PFSK-1 (cell line): ENCODE results near the gene UST.

ENCODE experiments used
- FOXP2 ChIP-seq: optimal IDR thresholded peaks from 2 replicates; pipeline ENCODE3; 2011; ENCODE audit warnings: borderline replicate concordance, control low read depth, inconsistent platforms; ENCODE audit not compliant: insufficient read depth; ENCODE audit errors: extremely low read length, extremely low read depth
- POLR2AphosphoS5 ChIP-seq: IDR thresholded peaks from 2 replicates; pipeline ENCODE4 v1.6.1; 2012; ENCODE audit warnings: low read depth, mild to moderate bottlenecking, control low read depth, low read length, moderate library complexity
- SIN3A ChIP-seq: IDR thresholded peaks from 2 replicates; pipeline ENCODE4 v1.6.1; 2012; ENCODE audit warnings: mild to moderate bottlenecking, low read length, moderate library complexity, borderline replicate concordance; ENCODE audit not compliant: insufficient read depth
- TF ChIP-seq, protein P1 (sequence below), 2 experiments: IDR thresholded peaks; 2 replicates each; pipeline versions ENCODE4 v1.6.1 to v1.8.0; 2011 to 2012; ENCODE audit warnings: low read depth in 2 of 2, low read length in 2 of 2, control low read depth in 1 of 2, inconsistent platforms in 1 of 2, mild to moderate bottlenecking in 1 of 2, moderate library complexity in 1 of 2; ENCODE audit not compliant: insufficient read depth in 1 of 2

DNA sequence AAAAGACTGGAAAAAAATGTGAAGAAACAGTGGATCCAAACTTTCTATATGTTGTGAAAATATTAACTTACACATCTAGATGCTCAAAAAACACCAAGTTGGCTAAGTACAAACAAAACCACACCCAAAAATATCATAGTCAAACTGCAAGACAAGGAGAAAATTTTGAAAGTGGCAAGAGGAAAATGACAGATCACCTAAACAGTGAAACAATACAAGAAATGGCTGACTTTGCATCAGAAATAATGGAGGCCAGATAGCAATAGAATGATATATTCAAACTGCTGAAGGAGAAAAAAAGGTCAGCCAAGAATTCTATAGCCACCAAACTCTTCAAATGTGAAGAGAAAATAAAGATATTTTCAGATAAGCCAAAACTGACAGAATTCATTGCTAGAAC lies 22.4 kb upstream of the UST start:
- TF ChIP-seq POLR2AphosphoS5 (no peak), SIN3A (no peak), FOXP2 (no peak)
- TF ChIP-seq, protein P1, sequence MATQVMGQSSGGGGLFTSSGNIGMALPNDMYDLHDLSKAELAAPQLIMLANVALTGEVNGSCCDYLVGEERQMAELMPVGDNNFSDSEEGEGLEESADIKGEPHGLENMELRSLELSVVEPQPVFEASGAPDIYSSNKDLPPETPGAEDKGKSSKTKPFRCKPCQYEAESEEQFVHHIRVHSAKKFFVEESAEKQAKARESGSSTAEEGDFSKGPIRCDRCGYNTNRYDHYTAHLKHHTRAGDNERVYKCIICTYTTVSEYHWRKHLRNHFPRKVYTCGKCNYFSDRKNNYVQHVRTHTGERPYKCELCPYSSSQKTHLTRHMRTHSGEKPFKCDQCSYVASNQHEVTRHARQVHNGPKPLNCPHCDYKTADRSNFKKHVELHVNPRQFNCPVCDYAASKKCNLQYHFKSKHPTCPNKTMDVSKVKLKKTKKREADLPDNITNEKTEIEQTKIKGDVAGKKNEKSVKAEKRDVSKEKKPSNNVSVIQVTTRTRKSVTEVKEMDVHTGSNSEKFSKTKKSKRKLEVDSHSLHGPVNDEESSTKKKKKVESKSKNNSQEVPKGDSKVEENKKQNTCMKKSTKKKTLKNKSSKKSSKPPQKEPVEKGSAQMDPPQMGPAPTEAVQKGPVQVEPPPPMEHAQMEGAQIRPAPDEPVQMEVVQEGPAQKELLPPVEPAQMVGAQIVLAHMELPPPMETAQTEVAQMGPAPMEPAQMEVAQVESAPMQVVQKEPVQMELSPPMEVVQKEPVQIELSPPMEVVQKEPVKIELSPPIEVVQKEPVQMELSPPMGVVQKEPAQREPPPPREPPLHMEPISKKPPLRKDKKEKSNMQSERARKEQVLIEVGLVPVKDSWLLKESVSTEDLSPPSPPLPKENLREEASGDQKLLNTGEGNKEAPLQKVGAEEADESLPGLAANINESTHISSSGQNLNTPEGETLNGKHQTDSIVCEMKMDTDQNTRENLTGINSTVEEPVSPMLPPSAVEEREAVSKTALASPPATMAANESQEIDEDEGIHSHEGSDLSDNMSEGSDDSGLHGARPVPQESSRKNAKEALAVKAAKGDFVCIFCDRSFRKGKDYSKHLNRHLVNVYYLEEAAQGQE (IDR thresholded peaks at IDR 0.05; ENCODE audit: insufficient read depth in 1 of 2, low read depth in 2 of 2, low read length in 2 of 2), result no peak
